Fibroblast of lung (primary cell): ENCODE data around the gene DSCAML1. TPM values are rescaled to one million over a fixed set of nuclear protein-coding genes. Genes with fewer than 3 reads are reported as not detected.

Experiments used
- DNase-seq, 2 donors: peaks; one replicate each; pipeline versions ENCODE4 v3.0.0 to v3.0.0-alpha.2; 2010; ENCODE audit warnings: low read depth in 2 of 2
- H2AFZ ChIP-seq: 2 replicates; pipeline ENCODE4 v1.5.1; 2012; ENCODE audit warnings: low read length, control low read depth, inconsistent platforms
- H3K27ac ChIP-seq: 2 replicates; pipeline ENCODE4 v1.5.1; 2011; ENCODE audit warnings: low read length, control low read depth; ENCODE audit not compliant: insufficient read depth
- H3K27me3 ChIP-seq: 2 replicates; pipeline ENCODE4 v1.5.1; 2011; ENCODE audit warnings: mild to moderate bottlenecking, low read length; ENCODE audit not compliant: control insufficient read depth, insufficient read depth
- H3K36me3 ChIP-seq: 2 replicates; pipeline ENCODE4 v1.5.1; 2011; ENCODE audit warnings: low read length; ENCODE audit not compliant: control insufficient read depth, insufficient read depth
- H3K4me1 ChIP-seq: 2 replicates; pipeline ENCODE4 v1.5.1; 2011; ENCODE audit warnings: low read length; ENCODE audit not compliant: control insufficient read depth, insufficient read depth; ENCODE audit errors: extremely low read depth
- H3K4me2 ChIP-seq: 2 replicates; pipeline ENCODE4 v1.5.1; 2011; ENCODE audit warnings: low read length, control low read depth; ENCODE audit not compliant: insufficient read depth; ENCODE audit errors: extremely low read depth
- H3K4me3 ChIP-seq, 4 experiments: fragments of 200-600 bp in 1 of 4; sonication (generic) in 1 of 4; replicated peaks in 1 of 4; 2 replicates each; pipeline ENCODE4 v1.5.1; 2011 to 2016; ENCODE audit warnings: low read length in 4 of 4, low read depth in 3 of 4, mild to moderate bottlenecking in 3 of 4, control low read depth in 2 of 4, inconsistent platforms in 1 of 4, mixed read lengths in 1 of 4; ENCODE audit not compliant: insufficient read depth in 1 of 4; ENCODE audit errors: control extremely low read depth in 1 of 4
- H3K79me2 ChIP-seq: 2 replicates; pipeline ENCODE4 v1.5.1; 2012; ENCODE audit warnings: mild to moderate bottlenecking, low read length, inconsistent platforms; ENCODE audit not compliant: control insufficient read depth, insufficient read depth
- H3K9ac ChIP-seq: 2 replicates; pipeline ENCODE4 v1.5.1; 2011; ENCODE audit warnings: mild to moderate bottlenecking, low read length, control low read depth; ENCODE audit not compliant: insufficient read depth
- H3K9me3 ChIP-seq: 2 replicates; pipeline ENCODE4 v1.5.1; 2012; ENCODE audit warnings: low read depth, low read length; ENCODE audit not compliant: control insufficient read depth, insufficient read depth
- H4K20me1 ChIP-seq: 2 replicates; pipeline ENCODE4 v1.5.1; 2011; ENCODE audit warnings: low read length; ENCODE audit not compliant: control insufficient read depth, insufficient read depth; ENCODE audit errors: extremely low read depth
- EZH2 ChIP-seq: IDR thresholded peaks from 2 replicates; pipeline ENCODE4 v1.5.1; 2012; ENCODE audit warnings: low read length, control low read depth, mild to moderate bottlenecking; ENCODE audit errors: missing control alignments
- polyA plus RNA-seq, 2 donors: library from polyadenylated mRNA; depleted of rRNA in 1 of 2; stranded (reverse) in 1 of 2; unstranded in 1 of 2; fragments of >200 nt; gene quantifications; 2 replicates each; pipeline ENCODE4 v1.2.1, GENCODE V29; 2011 to 2012; ENCODE audit warnings: missing spikeins in 1 of 2
- total RNA-seq: library from RNA; depleted of rRNA; stranded (reverse); fragments of >200 nt; gene quantifications from 2 replicates; pipeline ENCODE4 v1.2.1, GENCODE V29; 2014
- TF ChIP-seq, protein P1 (sequence below), 2 donors: IDR thresholded peaks in 1 of 2; conservative IDR thresholded peaks in 1 of 2; 1 replicate in 1 of 2; 2 replicates in 1 of 2; pipeline ENCODE4 v1.5.1; 2011 to 2012; ENCODE audit warnings: low read length in 2 of 2, control low read depth in 1 of 2, inconsistent platforms in 1 of 2, low read depth in 1 of 2, mild to moderate bottlenecking in 1 of 2

The DSCAML1 gene
- total and polyA plus RNA-seq, 2 donors (not counting 1 experiment from before 2014, with no cell fraction given), result not detected

GRCh38 chr11:117834068-117834810 lies 37.2 kb upstream of the DSCAML1 start:
- H3K27me3 ChIP-seq, result peaks cover 3% of the 10 kb centered on the region
- no peaks in the 10 kb centered on the region for H3K79me2 ChIP-seq
- H3K4me3 ChIP-seq, result no peak overlapping the region
- no peak for DNase-seq
- no peak overlapping the region for H3K27ac ChIP-seq
- H3K9ac ChIP-seq, result no peak overlapping the region
- peaks cover under 1% of the 10 kb centered on the region for H3K4me1 ChIP-seq
- TF ChIP-seq, protein P1, sequence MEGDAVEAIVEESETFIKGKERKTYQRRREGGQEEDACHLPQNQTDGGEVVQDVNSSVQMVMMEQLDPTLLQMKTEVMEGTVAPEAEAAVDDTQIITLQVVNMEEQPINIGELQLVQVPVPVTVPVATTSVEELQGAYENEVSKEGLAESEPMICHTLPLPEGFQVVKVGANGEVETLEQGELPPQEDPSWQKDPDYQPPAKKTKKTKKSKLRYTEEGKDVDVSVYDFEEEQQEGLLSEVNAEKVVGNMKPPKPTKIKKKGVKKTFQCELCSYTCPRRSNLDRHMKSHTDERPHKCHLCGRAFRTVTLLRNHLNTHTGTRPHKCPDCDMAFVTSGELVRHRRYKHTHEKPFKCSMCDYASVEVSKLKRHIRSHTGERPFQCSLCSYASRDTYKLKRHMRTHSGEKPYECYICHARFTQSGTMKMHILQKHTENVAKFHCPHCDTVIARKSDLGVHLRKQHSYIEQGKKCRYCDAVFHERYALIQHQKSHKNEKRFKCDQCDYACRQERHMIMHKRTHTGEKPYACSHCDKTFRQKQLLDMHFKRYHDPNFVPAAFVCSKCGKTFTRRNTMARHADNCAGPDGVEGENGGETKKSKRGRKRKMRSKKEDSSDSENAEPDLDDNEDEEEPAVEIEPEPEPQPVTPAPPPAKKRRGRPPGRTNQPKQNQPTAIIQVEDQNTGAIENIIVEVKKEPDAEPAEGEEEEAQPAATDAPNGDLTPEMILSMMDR (conservative IDR thresholded peaks at IDR 0.05 in 1 of 2, IDR thresholded peaks at IDR 0.05 in 1 of 2; ENCODE audit: low read depth in 1 of 2, low read length in 2 of 2), result no peak
- TF ChIP-seq EZH2, result no peak
- no peaks in the 10 kb centered on the region for H4K20me1 ChIP-seq
- no peak overlapping the region for H3K4me2 ChIP-seq
- no peak overlapping the region for H2AFZ ChIP-seq
- no peaks in the 10 kb centered on the region for H3K36me3 ChIP-seq
- no peaks in the 10 kb centered on the region for H3K9me3 ChIP-seq

DNA sequence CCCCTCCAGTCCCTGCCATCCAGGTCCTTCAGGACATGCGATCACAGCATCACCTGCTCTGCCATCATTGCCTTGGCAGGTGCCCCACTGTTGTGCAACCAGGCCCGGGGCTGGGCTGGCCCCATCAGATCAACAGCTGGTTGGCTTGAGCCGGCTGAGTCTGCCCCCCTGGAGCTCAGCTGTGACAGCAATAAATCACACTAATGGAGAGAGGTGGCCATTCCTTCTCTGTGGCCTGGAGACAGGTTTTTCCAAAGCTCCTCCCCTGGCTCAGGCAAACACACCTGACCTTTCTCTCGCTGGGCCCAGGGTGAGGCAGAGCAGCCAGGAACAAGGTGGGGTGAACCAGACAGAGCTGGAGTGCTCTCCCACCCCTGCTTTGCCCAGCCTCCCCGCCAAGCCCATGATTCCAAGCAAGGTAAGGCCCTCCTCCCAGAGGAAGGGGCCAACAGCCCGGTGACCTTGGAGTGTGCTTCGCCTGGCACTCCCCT lies 36.4 kb upstream of the DSCAML1 start:
- Histone ChIP-seq H3K4me2 (no peak overlapping the region), H2AFZ (no peak overlapping the region), H3K36me3 (no peaks in the 10 kb centered on the region), H3K27ac (no peak overlapping the region), H3K79me2 (no peaks in the 10 kb centered on the region), H3K27me3 (peaks cover 3% of the 10 kb centered on the region), H3K4me1 (peaks cover 6% of the 10 kb centered on the region), H3K9ac (no peak overlapping the region), H3K9me3 (no peaks in the 10 kb centered on the region), H3K4me3 (no peak overlapping the region), H4K20me1 (no peaks in the 10 kb centered on the region)
- TF ChIP-seq, protein P1 (conservative IDR thresholded peaks at IDR 0.05 in 1 of 2, IDR thresholded peaks at IDR 0.05 in 1 of 2; ENCODE audit: low read depth in 1 of 2, low read length in 2 of 2), result no peak
- no peak for DNase-seq

GRCh38 chr11:117832511-117832910 lies 35.5 kb upstream of the DSCAML1 start:
- no peak overlapping the region for H3K9ac ChIP-seq
- H3K79me2 ChIP-seq, result no peaks in the 10 kb centered on the region
- no peak for DNase-seq
- no peak overlapping the region for H3K27ac ChIP-seq
- H4K20me1 ChIP-seq, result no peaks in the 10 kb centered on the region
- no peak overlapping the region for H3K4me3 ChIP-seq
- TF ChIP-seq EZH2, result no peak
- TF ChIP-seq, protein P1 (conservative IDR thresholded peaks at IDR 0.05 in 1 of 2, IDR thresholded peaks at IDR 0.05 in 1 of 2; ENCODE audit: low read depth in 1 of 2, low read length in 2 of 2), result no peak
- no peaks in the 10 kb centered on the region for H3K9me3 ChIP-seq
- H3K27me3 ChIP-seq, result peaks cover 3% of the 10 kb centered on the region
- H3K36me3 ChIP-seq, result no peaks in the 10 kb centered on the region
- H2AFZ ChIP-seq, result no peak overlapping the region
- H3K4me1 ChIP-seq, result peaks cover 6% of the 10 kb centered on the region
- no peak overlapping the region for H3K4me2 ChIP-seq
